BE2C (cell line): ENCODE measurements around the gene JADE2.

Experiments
- DNase-seq: peaks from one replicate; pipeline ENCODE4 v3.0.0-alpha.2; 2020
- H3K27me3 ChIP-seq: fragments of 250-450 bp; sonication (Bioruptor Pico); 2 replicates; pipeline ENCODE4 v1.5.1; 2020; ENCODE audit warnings: mild to moderate bottlenecking
- H3K36me3 ChIP-seq: fragments of 250-450 bp; sonication (Bioruptor Pico); 2 replicates; pipeline ENCODE4 v1.5.1; 2020; ENCODE audit warnings: mild to moderate bottlenecking
- H3K4me1 ChIP-seq: fragments of 250-450 bp; sonication (Bioruptor Pico); 2 replicates; pipeline ENCODE4 v1.5.1; 2020
- H3K4me3 ChIP-seq: 2 replicates; pipeline ENCODE4 v1.5.1; 2011; ENCODE audit warnings: low read depth, low read length
- H3K9me3 ChIP-seq: fragments of 250-450 bp; sonication (Bioruptor Pico); 2 replicates; pipeline ENCODE4 v1.5.1; 2020
- CTCF ChIP-seq: IDR thresholded peaks from 2 replicates; pipeline ENCODE4 v1.5.1; 2012; ENCODE audit warnings: mild to moderate bottlenecking, low read depth, low read length

The JADE2 gene

DNA sequence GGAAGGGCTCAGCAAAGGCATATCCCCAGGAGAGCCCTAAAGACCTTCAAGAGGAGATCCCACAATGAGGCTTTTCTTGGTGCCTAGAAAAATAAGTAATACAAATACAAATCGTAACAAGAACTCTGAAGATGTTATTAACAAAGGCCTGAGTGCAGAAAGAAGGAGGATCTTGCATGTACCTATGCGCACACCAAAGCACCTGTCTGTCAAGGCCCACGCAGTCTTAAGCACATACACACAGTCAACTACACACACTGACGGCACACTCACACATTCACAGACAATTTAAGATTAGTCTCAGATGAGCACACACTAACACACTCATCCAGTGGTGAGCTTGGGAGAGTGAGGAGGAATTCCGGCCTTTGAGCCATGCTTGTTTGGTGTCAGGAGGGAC, 38.5 kb downstream of the JADE2 start:
- no peaks in the 10 kb centered on the region for H3K9me3 ChIP-seq
- peaks cover 7% of the 10 kb centered on the region for H3K36me3 ChIP-seq
- H3K4me1 ChIP-seq, result no peaks in the 10 kb centered on the region
- H3K27me3 ChIP-seq, result no peaks in the 10 kb centered on the region
- DNase-seq, result no peak
- no peak for TF ChIP-seq CTCF
- no peak overlapping the region for H3K4me3 ChIP-seq

- Histone ChIP-seq H3K27me3 (no peaks in the 10 kb centered on the region), H3K4me3 (no peak overlapping the region), H3K4me1 (no peaks in the 10 kb centered on the region), H3K36me3 (peaks cover 7% of the 10 kb centered on the region), H3K9me3 (no peaks in the 10 kb centered on the region)
- DNase-seq, result no peak
- no peak for TF ChIP-seq CTCF
These were observed 38.9 kb downstream of the JADE2 start for GRCh38 chr5:134564396-134564795.

DNA sequence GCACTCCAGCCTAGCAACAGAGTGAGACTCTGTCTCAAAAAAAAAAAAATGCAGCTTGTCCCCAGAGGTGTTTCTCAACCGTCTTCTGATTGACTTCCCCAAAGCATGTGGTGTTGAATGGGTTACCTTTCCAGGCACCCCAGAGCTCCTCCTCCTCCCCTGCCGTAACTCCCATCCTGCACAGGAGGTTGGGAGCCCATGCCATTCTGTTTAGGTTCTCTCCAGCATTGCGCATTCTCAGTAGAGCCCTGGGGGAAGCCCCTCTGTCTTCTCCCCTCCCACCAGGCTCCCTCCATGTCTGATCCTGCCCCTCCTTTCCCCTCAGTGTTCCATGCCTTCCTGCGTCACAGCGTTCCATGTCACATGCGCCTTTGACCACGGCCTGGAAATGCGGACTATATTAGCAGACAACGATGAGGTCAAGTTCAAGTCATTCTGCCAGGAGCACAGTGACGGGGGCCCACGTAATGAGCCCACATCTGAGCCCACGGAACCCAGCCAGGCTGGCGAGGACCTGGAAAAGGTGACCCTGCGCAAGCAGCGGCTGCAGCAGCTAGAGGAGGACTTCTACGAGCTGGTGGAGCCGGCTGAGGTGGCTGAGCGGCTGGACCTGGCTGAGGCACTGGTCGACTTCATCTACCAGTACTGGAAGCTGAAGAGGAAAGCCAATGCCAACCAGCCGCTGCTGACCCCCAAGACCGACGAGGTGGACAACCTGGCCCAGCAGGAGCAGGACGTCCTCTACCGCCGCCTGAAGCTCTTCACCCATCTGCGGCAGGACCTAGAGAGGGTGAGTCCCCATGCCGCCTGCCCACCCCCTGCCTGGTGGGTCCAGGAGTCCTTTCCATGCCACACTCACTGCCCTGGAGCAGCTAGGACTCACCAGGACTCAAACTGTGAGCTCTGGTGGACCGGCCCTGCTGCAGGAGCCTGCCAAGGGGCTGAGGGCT, 40.6 kb downstream of the JADE2 start:
- no peak for TF ChIP-seq CTCF
- DNase-seq, result no peak
- Histone ChIP-seq H3K4me3 (no peak overlapping the region), H3K27me3 (no peaks in the 10 kb centered on the region), H3K9me3 (no peaks in the 10 kb centered on the region), H3K36me3 (peaks cover 7% of the 10 kb centered on the region), H3K4me1 (no peaks in the 10 kb centered on the region)

- no peak for TF ChIP-seq CTCF
- H3K4me1 ChIP-seq, result no peaks in the 10 kb centered on the region
- peaks cover 4% of the 10 kb centered on the region for H3K36me3 ChIP-seq
- no peaks in the 10 kb centered on the region for H3K9me3 ChIP-seq
- DNase-seq, result no peak
- H3K4me3 ChIP-seq, result no peak overlapping the region
- H3K27me3 ChIP-seq, result no peaks in the 10 kb centered on the region
These were observed 41.3 kb downstream of the JADE2 start for GRCh38 chr5:134566741-134567221.

- Histone ChIP-seq H3K36me3 (no peaks in the 10 kb centered on the region), H3K4me1 (no peaks in the 10 kb centered on the region), H3K27me3 (no peaks in the 10 kb centered on the region), H3K4me3 (no peak overlapping the region), H3K9me3 (no peaks in the 10 kb centered on the region)
- TF ChIP-seq CTCF, result no peak
- no peak for DNase-seq
These were observed 42.3 kb downstream of the JADE2 start for GRCh38 chr5:134567641-134568336.

- TF ChIP-seq CTCF, result no peak
- H3K4me3 ChIP-seq, result no peak overlapping the region
- no peaks in the 10 kb centered on the region for H3K9me3 ChIP-seq
- H3K4me1 ChIP-seq, result no peaks in the 10 kb centered on the region
- no peak for DNase-seq
- no peaks in the 10 kb centered on the region for H3K27me3 ChIP-seq
- no peaks in the 10 kb centered on the region; the same call in 1 of the 2 replicates for H3K36me3 ChIP-seq
These were observed 42.8 kb downstream of the JADE2 start for GRCh38 chr5:134568337-134568700.
